Panc1 (cell line): ENCODE data around the gene SLC4A9.

Source experiments
- CTCF ChIP-seq: fragments of 450-650 bp; IDR thresholded peaks from 2 replicates; pipeline ENCODE4 v1.5.1; 2017; ENCODE audit warnings: mild to moderate bottlenecking
- TF ChIP-seq, protein P1 (sequence below), 2 experiments: IDR thresholded peaks; 2 replicates each; pipeline ENCODE4 v1.6.1; 2011 to 2012; ENCODE audit warnings: low read depth in 2 of 2, control low read depth in 1 of 2, low read length in 1 of 2, mild to moderate bottlenecking in 1 of 2, moderate library complexity in 1 of 2; ENCODE audit not compliant: insufficient read depth in 1 of 2

DNA sequence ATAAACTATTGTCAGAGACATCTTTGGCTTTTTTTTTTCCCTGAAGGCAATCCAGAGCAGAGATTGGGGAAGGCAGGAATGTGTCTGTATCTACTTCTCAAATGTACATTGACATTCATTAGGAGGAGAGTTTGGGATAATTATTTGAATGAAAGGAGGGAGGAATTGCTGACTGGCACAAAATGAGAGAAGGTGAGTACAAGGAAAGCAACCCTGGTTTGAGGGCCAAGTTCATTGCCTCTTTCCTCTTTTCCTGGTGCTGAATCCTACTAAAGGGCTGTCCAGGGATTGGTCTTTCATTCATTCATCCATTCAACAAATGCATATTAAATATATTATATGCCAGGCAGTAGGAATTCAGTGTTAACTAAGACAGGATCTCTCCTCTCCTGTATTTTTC lies 22.9 kb downstream of the SLC4A9 start:
- no peak for TF ChIP-seq CTCF
- TF ChIP-seq, protein P1, sequence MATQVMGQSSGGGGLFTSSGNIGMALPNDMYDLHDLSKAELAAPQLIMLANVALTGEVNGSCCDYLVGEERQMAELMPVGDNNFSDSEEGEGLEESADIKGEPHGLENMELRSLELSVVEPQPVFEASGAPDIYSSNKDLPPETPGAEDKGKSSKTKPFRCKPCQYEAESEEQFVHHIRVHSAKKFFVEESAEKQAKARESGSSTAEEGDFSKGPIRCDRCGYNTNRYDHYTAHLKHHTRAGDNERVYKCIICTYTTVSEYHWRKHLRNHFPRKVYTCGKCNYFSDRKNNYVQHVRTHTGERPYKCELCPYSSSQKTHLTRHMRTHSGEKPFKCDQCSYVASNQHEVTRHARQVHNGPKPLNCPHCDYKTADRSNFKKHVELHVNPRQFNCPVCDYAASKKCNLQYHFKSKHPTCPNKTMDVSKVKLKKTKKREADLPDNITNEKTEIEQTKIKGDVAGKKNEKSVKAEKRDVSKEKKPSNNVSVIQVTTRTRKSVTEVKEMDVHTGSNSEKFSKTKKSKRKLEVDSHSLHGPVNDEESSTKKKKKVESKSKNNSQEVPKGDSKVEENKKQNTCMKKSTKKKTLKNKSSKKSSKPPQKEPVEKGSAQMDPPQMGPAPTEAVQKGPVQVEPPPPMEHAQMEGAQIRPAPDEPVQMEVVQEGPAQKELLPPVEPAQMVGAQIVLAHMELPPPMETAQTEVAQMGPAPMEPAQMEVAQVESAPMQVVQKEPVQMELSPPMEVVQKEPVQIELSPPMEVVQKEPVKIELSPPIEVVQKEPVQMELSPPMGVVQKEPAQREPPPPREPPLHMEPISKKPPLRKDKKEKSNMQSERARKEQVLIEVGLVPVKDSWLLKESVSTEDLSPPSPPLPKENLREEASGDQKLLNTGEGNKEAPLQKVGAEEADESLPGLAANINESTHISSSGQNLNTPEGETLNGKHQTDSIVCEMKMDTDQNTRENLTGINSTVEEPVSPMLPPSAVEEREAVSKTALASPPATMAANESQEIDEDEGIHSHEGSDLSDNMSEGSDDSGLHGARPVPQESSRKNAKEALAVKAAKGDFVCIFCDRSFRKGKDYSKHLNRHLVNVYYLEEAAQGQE (IDR thresholded peaks at IDR 0.05; ENCODE audit: insufficient read depth in 1 of 2, low read depth in 2 of 2, low read length in 1 of 2), result no peak
